ENCODE results near the gene CCDC183.

The CCDC183 gene

GRCh38 chr9:136854842-136855460, 58.8 kb downstream of the CCDC183 start:
- ATAC-seq (replicated peaks) (no peak), DNase-seq (no peak)
- peaks cover 39% of the 10 kb centered on the region for H3K36me3 Mint-ChIP-seq (ENCODE audit: insufficient read depth)
- H3K27ac Mint-ChIP-seq = no peak overlapping the region
- no peaks in the 10 kb centered on the region for H3K27me3 Mint-ChIP-seq
- peaks cover 2 to 4% of the 10 kb centered on the region in 2 donors for H3K4me1 Mint-ChIP-seq (ENCODE audit: low read depth in 2 of 2)
- H3K9me3 Mint-ChIP-seq = no peaks in the 10 kb centered on the region
- H3K4me3 Mint-ChIP-seq = no peak overlapping the region

- DNase-seq (no peak), ATAC-seq (replicated peaks) (no peak)
- Mint-ChIP-seq H3K27me3 (no peaks in the 10 kb centered on the region), H3K9me3 (no peaks in the 10 kb centered on the region), H3K4me3 (no peak overlapping the region), H3K36me3 (ENCODE audit: insufficient read depth) (peaks cover 34% of the 10 kb centered on the region), H3K27ac (no peak overlapping the region), H3K4me1 (ENCODE audit: low read depth in 2 of 2) (peaks cover 3 to 4% of the 10 kb centered on the region in 2 donors)
These were observed 59.4 kb downstream of the CCDC183 start for GRCh38 chr9:136855461-136856078.

GRCh38 chr9:136856079-136856476, 59.9 kb downstream of the CCDC183 start:
- H3K27me3 Mint-ChIP-seq = no peaks in the 10 kb centered on the region
- H3K4me1 Mint-ChIP-seq (ENCODE audit: low read depth in 2 of 2) = peaks cover 4% of the 10 kb centered on the region in 2 donors
- DNase-seq (no peak), ATAC-seq (replicated peaks) (no peak)
- H3K9me3 Mint-ChIP-seq = no peaks in the 10 kb centered on the region
- peaks cover 33% of the 10 kb centered on the region for H3K36me3 Mint-ChIP-seq (ENCODE audit: insufficient read depth)
- no peak overlapping the region for H3K27ac Mint-ChIP-seq
- H3K4me3 Mint-ChIP-seq = no peak overlapping the region

DNA sequence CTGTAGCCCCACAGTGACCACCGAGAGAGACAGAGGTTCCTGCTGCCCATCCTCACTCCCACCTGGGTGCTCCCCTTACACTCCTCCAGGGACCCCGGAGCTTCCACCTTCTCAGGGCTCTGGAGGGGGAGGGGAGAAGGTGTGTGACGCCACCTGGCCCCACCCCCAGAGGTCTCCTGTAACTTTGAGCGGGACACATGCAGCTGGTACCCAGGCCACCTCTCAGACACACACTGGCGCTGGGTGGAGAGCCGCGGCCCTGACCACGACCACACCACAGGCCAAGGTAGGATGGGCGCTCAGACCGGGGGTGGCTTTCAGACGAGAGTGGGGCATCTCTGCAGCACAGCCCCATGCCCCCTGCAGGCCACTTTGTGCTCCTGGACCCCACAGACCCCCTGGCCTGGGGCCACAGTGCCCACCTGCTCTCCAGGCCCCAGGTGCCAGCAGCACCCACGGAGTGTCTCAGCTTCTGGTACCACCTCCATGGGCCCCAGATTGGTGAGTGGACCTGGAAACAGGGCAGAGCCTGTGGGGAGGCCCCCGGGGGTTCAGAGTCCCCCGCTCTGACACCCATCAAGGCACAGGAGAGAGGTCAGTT, 60.5 kb downstream of the CCDC183 start:
- DNase-seq = no peak
- Mint-ChIP-seq H3K9me3 (no peaks in the 10 kb centered on the region), H3K27me3 (no peaks in the 10 kb centered on the region), H3K27ac (no peak overlapping the region), H3K36me3 (ENCODE audit: insufficient read depth) (peaks cover 34% of the 10 kb centered on the region), H3K4me3 (no peak overlapping the region), H3K4me1 (ENCODE audit: low read depth in 2 of 2) (peaks cover 0 to 4% of the 10 kb centered on the region in 2 donors)
- no peak for ATAC-seq (replicated peaks)

GRCh38 chr9:136857166-136857565, 61.0 kb downstream of the CCDC183 start:
- no peaks in the 10 kb centered on the region for H3K9me3 Mint-ChIP-seq
- ATAC-seq (replicated peaks) = no peak
- H3K4me1 Mint-ChIP-seq (ENCODE audit: low read depth in 2 of 2) = peaks cover 0 to 5% of the 10 kb centered on the region in 2 donors
- DNase-seq = no peak
- no peak overlapping the region for H3K27ac Mint-ChIP-seq
- H3K36me3 Mint-ChIP-seq (ENCODE audit: insufficient read depth) = peaks cover 38% of the 10 kb centered on the region
- H3K27me3 Mint-ChIP-seq = no peaks in the 10 kb centered on the region
- no peak overlapping the region for H3K4me3 Mint-ChIP-seq

Data from effector memory CD8-positive, alpha-beta T cell (primary cell).